HepG2 (cell line): ENCODE data around the gene C1QTNF1. TPM values are rescaled to one million over a fixed set of nuclear protein-coding genes. Genes with fewer than 3 reads are reported as not detected.

Experiments
- ATAC-seq: fragments of 200-7000 bp; cut with Tn5 transposase; 3 replicates; pipeline ENCODE4 v1.9.1; 2020; ENCODE audit warnings: mild to moderate bottlenecking, moderate library complexity
- BruUV-seq: library from RNA; stranded (reverse); fragments of 400-500 nt; replicated peaks from 2 replicates; lab custom pipeline; 2021; lab: Mats Ljungman, UMichigan
- CTCF ChIA-PET: fragments of 300-600 bp; formaldehyde crosslinking; extraction: SDS; loops from one replicate; lab custom pipeline; 2021; ENCODE audit warnings: low total read pairs, inconsistent platforms, low intra/inter-chr PET ratio; lab: Yijun Ruan, JAX
- POLR2A ChIA-PET: fragments of 350-600 bp; sonication (Branson Sonifier 250); formaldehyde crosslinking; loops from one replicate; lab custom pipeline; 2020; ENCODE audit warnings: antibody characterized with exemption, inconsistent platforms; lab: Yijun Ruan, JAX
- DNase-seq: peaks from one replicate; pipeline ENCODE4 v3.0.0-alpha.2; 2015; ENCODE audit warnings: low spot score
- FAIRE-seq: peaks from 3 replicates; lab custom pipeline; 2011; peaks lifted over from hg19 to GRCh38; lab: Jason Lieb, UNC
- H2AFZ ChIP-seq: one replicate; pipeline ENCODE4 v1.6.1; 2011; ENCODE audit warnings: low read length, inconsistent platforms
- H3K27ac ChIP-seq: fragments of 300-600 bp; 3 replicates; pipeline ENCODE4 v1.8.0; 2011; ENCODE audit warnings: mixed run types, mild to moderate bottlenecking, mixed read lengths, low read length, inconsistent platforms; ENCODE audit not compliant: insufficient read depth; ENCODE audit errors: extremely low read length
- H3K27me3 ChIP-seq, 2 experiments: fragments of 200-600 bp in 1 of 2; 2 replicates in 1 of 2; 3 replicates in 1 of 2; pipeline versions ENCODE4 v1.6.0 to v1.8.0; 2011; ENCODE audit warnings: low read length in 2 of 2, mild to moderate bottlenecking in 2 of 2, moderate library complexity in 2 of 2, inconsistent platforms in 1 of 2; ENCODE audit not compliant: insufficient read depth in 2 of 2, control insufficient read depth in 1 of 2
- H3K36me3 ChIP-seq, 2 experiments: fragments of 200-600 bp in 1 of 2; replicated peaks in 1 of 2; 2 replicates in 1 of 2; 3 replicates in 1 of 2; pipeline versions ENCODE4 v1.5.1 to v1.8.0; 2011; ENCODE audit warnings: low read length in 2 of 2, inconsistent platforms in 1 of 2; ENCODE audit not compliant: insufficient read depth in 2 of 2, control insufficient read depth in 1 of 2
- H3K4me1 ChIP-seq: 2 replicates; pipeline ENCODE4 v1.5.1; 2012; ENCODE audit warnings: low read length, inconsistent platforms; ENCODE audit not compliant: insufficient read depth
- H3K4me2 ChIP-seq: 2 replicates; pipeline ENCODE4 v1.6.0; 2011; ENCODE audit warnings: low read depth, low read length, inconsistent platforms
- H3K4me3 ChIP-seq, 3 experiments: fragments of 200-600 bp in 1 of 3; sonication (generic), shearing (Covaris generic) in 1 of 3; replicated peaks in 1 of 3; 2 replicates each; pipeline ENCODE4 v1.5.1; 2011 to 2016; ENCODE audit warnings: low read length in 3 of 3, inconsistent platforms in 2 of 3, low read depth in 2 of 3, mild to moderate bottlenecking in 2 of 3, control low read depth in 1 of 3, mixed read lengths in 1 of 3; ENCODE audit not compliant: insufficient read depth in 1 of 3
- H3K79me2 ChIP-seq: one replicate; pipeline ENCODE4 v1.6.1; 2011; ENCODE audit warnings: low read length, inconsistent platforms; ENCODE audit not compliant: insufficient read depth
- H3K9ac ChIP-seq: 2 replicates; pipeline ENCODE4 v1.6.0; 2011; ENCODE audit warnings: mild to moderate bottlenecking, low read depth, low read length, inconsistent platforms; ENCODE audit not compliant: insufficient read depth
- H3K9me3 ChIP-seq: 2 replicates; pipeline ENCODE4 v1.5.1; 2012; ENCODE audit warnings: mild to moderate bottlenecking, low read length
- H4K20me1 ChIP-seq: 2 replicates; pipeline ENCODE4 v1.6.0; 2011; ENCODE audit warnings: inconsistent platforms, mild to moderate bottlenecking, low read length, moderate library complexity; ENCODE audit not compliant: insufficient read depth
- PAXIP1 ChIP-seq: sonication (generic); formaldehyde crosslinking; conservative IDR thresholded peaks from 2 replicates; pipeline ENCODE4 v1.4.0; 2020; ENCODE audit warnings: mild to moderate bottlenecking, missing genetic modification reagents, moderate library complexity
- RBFOX2 ChIP-seq: fragments of 200-400 bp; formaldehyde crosslinking; IDR thresholded peaks from 2 replicates; pipeline ENCODE4 v1.6.1; 2017; ENCODE audit warnings: low read depth, mild to moderate bottlenecking, low read length
- WGBS: methylation state at CpG from one replicate; pipeline ENCODE4 v1.1.6; 2017; ENCODE audit warnings: low lambda C conversion rate; 5-methylcytosine and 5-hydroxymethylcytosine counted together
- in situ Hi-C: cut with HindIII; loops from 2 replicates; pipeline ENCODE4 v1.10.0; 2017; ENCODE audit warnings: low pct_unique_long_range_greater_than_20kb; ENCODE audit not compliant: extremely low pct_ligation_motif_present
- intact Hi-C: fragments of 100-400 bp; cut with micrococcal nuclease; formaldehyde crosslinking; loops from one replicate; pipeline ENCODE4 v1.10.0; 2022; ENCODE audit not compliant: unreplicated experiment
- polyA plus RNA-seq, 8 experiments: library from polyadenylated mRNA; depleted of rRNA in 3 of 8; stranded (reverse) in 7 of 8; unstranded in 1 of 8; fragments of >200 nt; fragmentation: Illumina TruSeq in 4 of 8; extraction: Trizol in 4 of 8; gene quantifications; 2 replicates each; pipeline versions ENCODE4 v1.2.1 to v1.2.3, GENCODE V29; 2011 to 2016; ENCODE audit warnings: low read depth in 4 of 8, missing spikeins in 1 of 8, mixed read lengths in 1 of 8; ENCODE audit not compliant: insufficient read depth in 1 of 8
- total RNA-seq, 5 experiments: library from RNA; depleted of rRNA; stranded (reverse); fragments of >200 nt; fragmentation: Illumina TruSeq; extraction: Trizol; gene quantifications; 2 replicates each; pipeline ENCODE4 v1.2.3, GENCODE V29; 2016; ENCODE audit warnings: low read depth in 1 of 5

C1QTNF1 gene
- total and polyA plus RNA-seq, 2 of the 13 experiments (the other 11 are each of a cell fraction or from before 2014, with no cell fraction given): 0.18 to 0.86 TPM

- ChIA-PET CTCF (no interaction called here), POLR2A (interaction anchor here (1.0 to 1.2 kb wide), 2 partner anchors 11 to 57 kb away, joined by 3 to 4 read pairs; partner anchors contain the start of gene ENGASE)
- FAIRE-seq (no peak), DNase-seq (no peak), ATAC-seq (no peak)
- no peaks in the 10 kb centered on the region for H3K27me3 ChIP-seq
- no peaks in the 10 kb centered on the region for H3K79me2 ChIP-seq
- peaks cover 11% of the 10 kb centered on the region; the same call in 1 of the 2 replicates for H4K20me1 ChIP-seq
- H3K36me3 ChIP-seq: peaks cover 16 to 25% of the 10 kb centered on the region in 2 experiments; a peak in 4 of 5 replicates
- no TSS peak for BruUV-seq
- no peak overlapping the region for H2AFZ ChIP-seq
- WGBS: 98% methylated on average over 18 of the region's 30 CpGs
- TF ChIP-seq PAXIP1 (CRISPR knock-in tag) (no peak), RBFOX2 (0 out of 2 replicates have a peak, but pooled peaks have one; percentile 0)
- H3K9ac ChIP-seq: no peak overlapping the region
- no peak overlapping the region for H3K4me2 ChIP-seq
- intact Hi-C loops (no loop called here), in situ Hi-C loops (loop anchor here (5.0 kb wide), 1 partner anchor 302 kb away; no protein-coding TSS in a partner anchor)
- no peak overlapping the region for H3K27ac ChIP-seq
- H3K4me3 ChIP-seq: no peak overlapping the region
- no peaks in the 10 kb centered on the region for H3K9me3 ChIP-seq
- no peaks in the 10 kb centered on the region for H3K4me1 ChIP-seq
These were observed 61.4 kb downstream of the C1QTNF1 start for GRCh38 chr17:79085154-79085920.
